Right lobe of liver (tissue), 4 donors: Measurements from ENCODE around the gene CEP112.

Experiments
- POLR2A ChIP-seq: fragments of 450-650 bp; IDR thresholded peaks from one replicate; pipeline ENCODE4 v1.6.1; 2017; ENCODE audit warnings: antibody characterized with exemption, mild to moderate bottlenecking
- TF ChIP-seq, protein P1 (sequence below), 4 donors: fragments of 200-600 bp in 3 of 4; fragments of 450-650 bp in 1 of 4; IDR thresholded peaks; one replicate each; pipeline versions ENCODE4 v1.5.1 to v1.8.0; 2016 to 2022; ENCODE audit warnings: antibody characterized with exemption in 4 of 4, mild to moderate bottlenecking in 2 of 4
- donor health status: DM: no; HTN: no; CAD: no.
- donor health status: DM: no; HTN: no; CAD: no.
- donor health status: DM: no; HTN: yes; CAD: no.

DNA sequence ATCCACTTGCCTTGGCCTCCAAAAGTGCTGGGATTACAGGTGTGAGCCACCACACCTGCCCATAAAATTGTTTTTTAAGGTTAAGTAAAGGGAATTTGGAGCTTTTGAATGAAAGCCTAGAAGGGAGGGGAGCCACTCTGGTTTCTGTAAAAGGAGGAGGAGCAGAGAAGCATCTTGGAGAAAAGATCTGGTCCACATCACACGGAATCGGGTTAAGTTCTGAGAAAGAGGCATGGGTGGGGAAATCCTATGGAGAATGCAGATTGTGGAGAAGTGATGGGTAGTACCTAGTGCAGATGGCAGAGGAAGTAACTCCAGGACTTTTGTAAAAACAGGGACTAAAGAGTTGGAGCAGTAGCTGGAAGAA, 18.3 kb upstream of the CEP112 start:
- TF ChIP-seq, protein P1, sequence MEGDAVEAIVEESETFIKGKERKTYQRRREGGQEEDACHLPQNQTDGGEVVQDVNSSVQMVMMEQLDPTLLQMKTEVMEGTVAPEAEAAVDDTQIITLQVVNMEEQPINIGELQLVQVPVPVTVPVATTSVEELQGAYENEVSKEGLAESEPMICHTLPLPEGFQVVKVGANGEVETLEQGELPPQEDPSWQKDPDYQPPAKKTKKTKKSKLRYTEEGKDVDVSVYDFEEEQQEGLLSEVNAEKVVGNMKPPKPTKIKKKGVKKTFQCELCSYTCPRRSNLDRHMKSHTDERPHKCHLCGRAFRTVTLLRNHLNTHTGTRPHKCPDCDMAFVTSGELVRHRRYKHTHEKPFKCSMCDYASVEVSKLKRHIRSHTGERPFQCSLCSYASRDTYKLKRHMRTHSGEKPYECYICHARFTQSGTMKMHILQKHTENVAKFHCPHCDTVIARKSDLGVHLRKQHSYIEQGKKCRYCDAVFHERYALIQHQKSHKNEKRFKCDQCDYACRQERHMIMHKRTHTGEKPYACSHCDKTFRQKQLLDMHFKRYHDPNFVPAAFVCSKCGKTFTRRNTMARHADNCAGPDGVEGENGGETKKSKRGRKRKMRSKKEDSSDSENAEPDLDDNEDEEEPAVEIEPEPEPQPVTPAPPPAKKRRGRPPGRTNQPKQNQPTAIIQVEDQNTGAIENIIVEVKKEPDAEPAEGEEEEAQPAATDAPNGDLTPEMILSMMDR (IDR thresholded peaks at IDR 0.05): no peak
- no peak for TF ChIP-seq POLR2A
